Activated gamma-delta T cell (primary cell): ENCODE data around the gene FAM72A.
A peak's percentile ranks its signal among the peaks of the same experiment; 100 is the strongest.
"Not testable (repeated sequence)": the region's sequence is repeated elsewhere in the genome, so short reads cannot be mapped to it uniquely, and the experiment has no call there.

Experiments used
- DNase-seq: peaks from one replicate; lab custom pipeline; 2025; lab: John Stamatoyannopoulos, UW
- total RNA-seq, 2 donors: gene quantifications; one replicate each; lab custom pipeline; 2026; lab: John Stamatoyannopoulos, UW

Gene FAM72A
- 0.46 to 0.83 reads per million in 2 donors for total RNA-seq

DNA sequence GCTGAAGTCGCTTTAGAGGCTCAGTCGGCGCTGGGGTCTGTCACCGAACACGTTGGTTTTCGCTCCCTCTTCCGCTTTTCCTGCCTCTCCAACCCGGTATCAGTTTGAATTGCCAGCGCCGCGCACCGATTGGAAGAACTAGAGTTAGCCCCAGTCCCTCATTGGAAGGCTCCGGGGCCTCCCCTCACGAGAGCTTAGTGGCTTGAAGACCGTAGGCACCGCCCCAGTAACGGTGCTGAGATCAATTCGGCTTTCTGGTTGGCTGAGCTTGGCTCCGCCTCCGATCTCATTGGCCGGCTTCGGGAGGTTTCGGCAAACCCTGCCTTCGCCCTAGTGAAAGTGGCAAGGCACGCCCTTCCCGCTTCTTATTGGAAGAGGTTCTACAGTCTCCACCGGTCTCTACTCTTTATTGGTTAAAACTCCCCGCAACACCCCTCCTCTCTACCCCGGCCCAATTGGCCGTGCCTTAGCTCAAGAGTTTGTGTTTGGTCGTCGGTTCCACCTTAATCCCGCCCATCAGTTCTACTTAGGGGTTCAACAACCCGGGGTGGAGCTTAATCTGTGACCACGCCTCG is at the start of gene FAM72A:
Gene FAM72A (minus strand): TSS at position 51 of the 575 bp plus-strand sequence. CDS start 814 bp downstream, outside the sequence.
- DNase-seq, result peak; percentile 63

DNA sequence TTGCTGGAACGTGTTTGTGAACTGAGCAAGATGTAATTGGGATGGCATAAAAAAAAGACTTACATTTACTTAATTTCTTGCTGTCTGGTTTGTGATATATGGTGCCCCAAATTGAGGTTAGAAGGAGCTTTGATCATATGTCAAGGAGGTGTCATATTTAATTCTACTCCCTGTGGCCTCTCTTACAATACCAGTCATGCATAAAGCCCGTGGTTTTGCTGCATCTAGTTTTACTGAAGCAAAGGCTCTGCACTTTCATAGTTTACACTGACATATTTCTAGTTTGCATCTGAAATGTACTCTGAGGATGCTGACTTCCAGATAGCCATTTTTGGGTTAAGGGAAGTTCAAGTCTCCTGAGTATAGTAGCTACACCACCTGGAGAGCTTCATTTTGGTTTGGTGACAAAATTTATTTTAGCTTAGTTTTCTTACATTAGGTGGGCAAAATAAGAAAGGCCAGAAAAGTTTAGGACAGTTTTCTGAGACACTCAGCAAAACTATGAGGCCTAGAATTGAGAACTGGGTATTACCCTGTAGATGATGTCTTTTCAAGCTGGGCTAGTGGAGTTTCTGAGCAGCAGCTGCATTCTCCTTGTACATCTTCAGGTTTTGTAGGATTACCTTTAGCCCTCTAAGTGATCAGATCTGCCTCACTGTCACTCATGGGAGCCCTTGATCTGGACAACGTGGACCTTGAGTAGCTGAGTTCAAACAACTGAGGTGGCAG is 48.5 kb upstream of the FAM72A start:
- DNase-seq, result not testable (repeated sequence)

GRCh38 chr1:206246129-206246886 is 43.7 kb upstream of the FAM72A start:
- DNase-seq, result not testable (repeated sequence)

GRCh38 chr1:206245479-206245878 is 42.8 kb upstream of the FAM72A start:
- not testable (repeated sequence) for DNase-seq

GRCh38 chr1:206243335-206243734 is 40.7 kb upstream of the FAM72A start:
- DNase-seq, result not testable (repeated sequence)

DNA sequence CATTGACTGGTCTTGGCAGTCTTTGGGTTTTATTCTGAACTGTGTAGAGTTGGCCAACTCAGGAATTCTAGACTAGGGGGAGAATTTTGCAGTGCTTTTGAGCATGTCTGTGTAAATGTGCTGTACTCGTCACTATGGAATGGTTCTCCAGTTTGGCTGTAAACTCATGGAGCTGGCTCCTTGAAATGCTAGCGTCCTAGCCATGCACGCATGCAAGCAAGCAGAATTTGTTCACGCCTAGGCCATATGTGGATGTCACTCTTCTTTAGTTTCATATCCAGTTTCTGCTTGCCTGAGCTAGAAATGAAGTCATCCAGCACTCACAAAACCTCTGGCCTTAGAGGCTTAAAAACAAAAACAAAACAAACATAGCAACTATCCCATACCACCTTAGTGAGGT is 37.6 kb upstream of the FAM72A start:
- DNase-seq, result not testable (repeated sequence)

DNA sequence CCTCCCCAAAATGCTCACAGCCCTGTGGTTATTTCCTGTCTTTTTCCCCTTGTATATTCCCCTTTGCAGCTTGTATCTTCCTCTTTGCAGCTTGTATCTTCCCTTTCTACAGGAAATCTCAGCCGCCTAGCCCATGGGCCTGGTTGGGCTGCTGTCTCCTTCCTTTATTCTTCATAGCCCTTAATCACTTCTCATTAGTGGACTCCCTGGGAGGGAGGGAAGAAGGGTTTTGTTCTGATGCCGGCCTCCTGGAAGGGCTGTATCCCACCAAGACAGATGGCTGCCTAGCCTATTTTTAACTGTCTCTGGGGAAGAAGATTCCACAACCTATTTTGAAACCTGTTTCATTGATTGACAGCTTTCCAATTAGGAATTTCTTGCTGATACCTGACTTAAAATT is 32.6 kb upstream of the FAM72A start:
- DNase-seq, result not testable (repeated sequence)

DNA sequence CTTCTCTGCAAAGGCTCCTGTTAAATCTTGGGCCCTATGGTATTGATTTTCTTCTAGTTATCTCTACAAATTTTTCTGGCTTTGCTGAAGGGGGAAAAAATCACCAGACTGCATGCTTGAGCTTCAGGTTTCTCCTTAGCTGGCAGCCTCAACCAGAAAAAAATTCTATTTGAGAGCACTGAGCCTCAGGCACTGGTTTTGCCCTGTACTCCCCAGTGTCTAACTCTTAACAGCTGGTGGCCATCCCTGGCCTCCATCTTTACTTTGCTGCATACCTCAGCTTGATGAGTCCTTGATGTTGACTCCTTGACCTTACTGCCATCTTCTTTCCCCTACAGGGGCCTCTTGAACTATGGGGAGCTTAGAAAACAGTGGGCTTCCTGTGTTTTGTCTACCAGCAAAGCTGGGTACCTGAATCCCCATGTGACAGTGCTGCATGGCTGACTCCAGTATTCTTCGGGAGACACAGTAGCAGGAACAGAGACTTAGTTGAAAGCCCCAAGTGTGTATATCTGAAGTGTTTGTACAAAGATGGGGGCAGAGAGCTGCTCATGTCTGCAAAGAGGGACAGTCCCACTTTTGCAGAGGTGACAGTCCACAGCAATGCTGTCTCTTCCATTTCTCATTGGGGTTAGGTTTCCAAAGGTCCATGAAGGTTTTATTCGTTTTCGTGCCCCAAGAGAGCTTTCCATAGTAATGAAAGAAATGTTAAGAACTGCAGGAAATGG is 31.7 kb upstream of the FAM72A start:
- not testable (repeated sequence) for DNase-seq

DNA sequence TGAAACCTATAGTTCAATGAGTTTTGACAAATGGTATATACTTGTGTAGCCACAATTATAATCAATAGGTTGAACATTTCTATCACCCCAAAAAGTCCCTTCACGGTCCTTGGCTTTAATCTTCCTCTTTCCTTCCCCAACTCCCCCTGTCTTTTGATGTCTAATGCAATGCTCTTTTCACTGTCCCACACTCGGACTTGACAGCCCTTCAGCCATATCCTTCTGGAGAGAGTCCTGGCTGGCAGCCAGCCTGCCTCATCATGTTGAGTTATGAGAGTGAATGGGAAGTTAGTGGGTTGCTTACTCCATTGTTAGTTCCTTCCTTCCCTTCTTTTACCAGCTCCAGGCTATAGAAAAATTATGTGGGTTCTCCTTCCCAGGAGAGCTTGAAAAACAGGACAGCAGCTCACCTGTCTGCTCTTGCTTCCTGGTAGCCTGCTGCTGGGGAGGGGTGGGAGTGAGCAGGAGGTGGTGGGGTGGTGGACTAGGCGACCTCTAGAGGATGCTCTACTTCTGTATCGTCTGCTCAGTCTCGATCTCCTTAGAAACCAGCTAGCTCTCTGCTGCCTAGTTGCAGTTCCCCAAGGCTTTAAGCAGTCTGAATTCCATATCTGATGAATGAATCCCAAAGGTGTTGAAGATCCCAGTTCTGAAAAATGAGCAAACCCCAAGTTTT is 30.5 kb upstream of the FAM72A start:
- DNase-seq, result not testable (repeated sequence)

DNA sequence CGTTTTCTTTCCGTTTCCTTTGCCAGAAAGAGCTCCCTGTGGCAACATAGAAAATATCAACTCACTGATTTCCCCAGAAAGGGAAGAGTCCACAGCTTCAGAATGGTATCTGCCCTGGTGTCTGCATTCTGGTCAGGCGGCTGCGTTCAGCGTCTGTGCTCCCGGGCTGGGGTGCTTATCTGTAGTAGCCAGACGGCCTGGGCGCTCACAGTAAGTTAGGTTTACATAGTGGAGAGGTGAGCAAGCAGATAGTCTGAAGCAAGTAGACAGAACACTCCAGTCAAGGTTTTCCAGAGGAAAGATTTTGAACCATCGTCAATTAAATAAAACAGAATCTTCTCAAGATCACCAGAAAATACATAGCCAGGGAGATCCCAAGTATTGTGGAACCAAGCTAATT is 29.4 kb upstream of the FAM72A start:
- DNase-seq, result not testable (repeated sequence)

- not testable (repeated sequence) for DNase-seq
These were observed 26.6 kb upstream of the FAM72A start for GRCh38 chr1:206229286-206229685.

GRCh38 chr1:206226886-206227285 is 24.2 kb upstream of the FAM72A start:
- DNase-seq, result not testable (repeated sequence)

GRCh38 chr1:206225386-206225785 is 22.7 kb upstream of the FAM72A start:
- DNase-seq, result not testable (repeated sequence)

GRCh38 chr1:206224190-206224776 is 21.6 kb upstream of the FAM72A start:
- DNase-seq, result not testable (repeated sequence)

DNA sequence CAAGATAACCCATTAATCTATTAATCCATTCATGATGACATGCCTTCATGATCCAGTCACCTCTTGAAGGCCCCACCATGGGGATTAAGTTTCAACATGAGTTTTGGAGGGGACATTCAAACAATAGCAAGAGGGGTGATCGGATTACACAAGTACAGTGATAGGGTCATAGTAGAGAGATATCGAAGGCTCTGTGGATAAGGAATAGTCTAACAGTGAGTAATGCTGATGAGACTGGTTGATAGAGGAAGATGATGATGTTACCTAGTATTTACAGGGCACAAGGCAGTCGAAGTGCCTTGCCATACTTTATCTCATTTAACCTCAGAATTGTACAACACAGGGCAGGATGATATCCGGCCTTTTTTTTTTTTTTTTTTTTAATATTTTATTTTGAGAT is 18.9 kb upstream of the FAM72A start:
- not testable (repeated sequence) for DNase-seq

DNA sequence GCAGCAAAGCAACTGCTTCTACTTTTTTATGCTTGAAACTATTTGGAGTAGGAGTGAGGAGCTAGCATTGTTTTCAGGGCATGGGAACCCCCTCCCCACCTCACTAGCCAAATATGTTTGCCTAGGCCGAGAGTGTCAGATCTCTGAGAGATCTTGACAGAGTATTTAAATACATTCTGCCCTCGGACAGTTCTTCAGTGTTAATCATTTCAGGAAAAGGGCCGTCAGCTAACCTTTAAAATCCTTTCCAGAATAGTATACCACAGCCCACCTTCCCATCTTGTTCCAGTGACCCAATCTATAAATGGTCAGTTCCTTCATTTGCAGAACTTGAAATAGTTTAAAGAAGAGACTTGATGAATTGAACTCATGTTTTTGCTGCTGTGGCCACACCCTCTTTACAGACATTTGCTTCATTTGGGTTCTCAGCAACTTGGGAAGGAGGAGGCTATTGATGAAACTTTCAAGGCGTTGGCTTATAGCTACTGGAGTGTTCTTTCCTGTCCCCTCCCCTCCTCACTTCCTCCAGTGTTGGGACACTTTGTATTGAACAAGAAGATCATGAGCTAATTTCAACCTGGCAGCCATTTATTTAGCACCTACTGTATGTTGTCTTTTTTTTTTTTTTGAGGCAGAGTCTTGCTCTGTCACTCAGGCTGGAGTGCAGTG is 17.8 kb upstream of the FAM72A start:
- DNase-seq, result not testable (repeated sequence)

- DNase-seq, result not testable (repeated sequence)
These were observed 17.1 kb upstream of the FAM72A start for GRCh38 chr1:206219514-206220331.

DNA sequence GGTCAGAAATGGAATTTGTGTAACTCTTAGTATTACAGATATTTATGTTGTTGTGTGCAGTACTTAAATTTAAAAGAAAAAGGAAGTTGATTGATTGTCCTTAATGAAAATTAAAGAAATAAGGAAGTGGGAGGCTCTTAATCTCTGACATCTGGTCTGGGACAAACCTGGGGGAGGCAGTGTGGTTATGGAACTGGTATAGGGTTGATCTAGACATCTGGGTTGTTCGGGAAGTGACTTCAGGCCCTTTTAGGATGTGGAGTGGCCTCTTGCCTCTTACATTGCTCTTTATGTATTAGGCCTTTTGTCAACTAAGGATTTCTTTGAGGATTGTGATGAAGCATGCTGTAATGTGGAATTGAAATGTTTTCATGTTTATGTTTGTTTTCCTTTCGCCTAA is 16.1 kb upstream of the FAM72A start:
- not testable (repeated sequence) for DNase-seq

DNA sequence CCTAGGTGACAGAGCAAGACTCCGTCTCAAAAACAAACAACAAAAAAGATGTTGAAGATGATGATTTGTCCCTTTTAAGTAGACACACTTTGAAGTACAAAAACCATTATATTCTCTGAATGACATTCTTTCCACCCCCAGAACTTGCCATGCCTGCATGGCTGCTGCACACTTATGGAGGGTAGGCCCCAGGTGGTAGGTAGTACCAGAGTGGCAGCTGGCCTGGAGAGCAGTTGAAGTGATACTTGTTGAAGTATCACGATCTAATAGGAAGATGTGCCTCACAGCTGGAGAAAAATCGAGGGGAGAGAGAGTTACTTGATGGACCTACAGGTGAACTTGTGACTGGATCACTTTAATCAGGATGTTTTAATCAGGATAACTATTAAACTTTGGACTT is 15.6 kb upstream of the FAM72A start:
- DNase-seq, result not testable (repeated sequence)
